ENCODE data around the gene PON3. TPM values are rescaled to one million over a fixed set of nuclear protein-coding genes. Genes with fewer than 3 reads are reported as not detected.

The PON3 gene
- total RNA-seq (2022; extraction: Qiagen RNA extraction; ENCODE audit: low read depth), result 27.0 to 38.0 TPM (median 34.3 TPM) in 5 replicates

GRCh38 chr7:95396136-95397032 lies at the start of gene PON3:
TSS of gene PON3 (minus strand) at chr7:95396375. CDS start at chr7:95396350, 25 bp downstream.

GRCh38 chr7:95434557-95435421 lies 38.6 kb upstream of the PON3 start, which contains the start of gene PON2:
TSS of gene PON2 (minus strand) at chr7:95435028. CDS start at chr7:95434951, 77 bp downstream.

GRCh38 chr7:95324431-95324830 lies 71.7 kb downstream of the PON3 start, which contains the start of gene PON1:
TSS of gene PON1 (minus strand) at chr7:95324532. CDS start at chr7:95324475, 57 bp downstream.

Other genes with a start within 250 kb of the PON3 start
- 0.44 to 1.0 TPM (median 0.66 TPM) in 5 replicates for gene PON1, start 71.8 kb downstream of the PON3 start, total RNA-seq (2022; extraction: Qiagen RNA extraction; ENCODE audit: low read depth)
- gene PON2, start 38.7 kb upstream of the PON3 start, total RNA-seq (2022; extraction: Qiagen RNA extraction; ENCODE audit: low read depth), result 189 to 327 TPM (median 313 TPM) in 5 replicates
- 0.20 to 0.43 TPM (median 0.39 TPM) in 4 of 5 replicates, not detected in the other for gene ASB4, start 89.6 kb upstream of the PON3 start, total RNA-seq (2022; extraction: Qiagen RNA extraction; ENCODE audit: low read depth)
- gene PDK4, start 200.1 kb upstream of the PON3 start, total RNA-seq (2022; extraction: Qiagen RNA extraction; ENCODE audit: low read depth), result 10.6 to 23.7 TPM (median 22.0 TPM) in 5 replicates

All from A549 treated with RU486 at 1 μM for 4 hours (cell line).